Esophagus muscularis mucosa (tissue), 4 donors: ENCODE data around the gene SYNDIG1L.

Experiments
- CTCF ChIP-seq, 3 experiments: fragments of 200-600 bp in 2 of 3; fragments of 450-650 bp in 1 of 3; sonication (generic) in 2 of 3; IDR thresholded peaks; one replicate each; pipeline ENCODE4 v1.5.1; 2017 to 2019; ENCODE audit warnings: antibody characterized with exemption in 3 of 3, mild to moderate bottlenecking in 2 of 3, moderate library complexity in 1 of 3
- EP300 ChIP-seq: sonication (generic); formaldehyde crosslinking; IDR thresholded peaks from one replicate; pipeline ENCODE4 v1.6.1; 2017; ENCODE audit warnings: antibody characterized with exemption
- POLR2A ChIP-seq: fragments of 450-650 bp; IDR thresholded peaks from one replicate; pipeline ENCODE4 v1.6.1; 2017; ENCODE audit warnings: antibody characterized with exemption, moderate library complexity, mild to moderate bottlenecking, low read depth

GRCh38 chr14:74389980-74390379 is 36.0 kb downstream of the SYNDIG1L start:
- TF ChIP-seq CTCF (IDR thresholded peaks at IDR 0.05) (no peak), POLR2A (no peak), EP300 (no peak)
